Glutamatergic neuron (in vitro differentiated cells): ENCODE data around the gene UPK1B. TPM values are rescaled to one million over a fixed set of nuclear protein-coding genes. Genes with fewer than 3 reads are reported as not detected.
"Not testable (repeated sequence)": the region's sequence is repeated elsewhere in the genome, so short reads cannot be mapped to it uniquely, and the experiment has no call there.

Experiments used
- DNase-seq: peaks from one replicate; pipeline ENCODE4 v3.0.0; 2022
- H3K27ac Mint-ChIP-seq: one replicate; pipeline ENCODE4 v1.8.0; 2020; ENCODE audit warnings: mild to moderate bottlenecking, mixed read lengths, inconsistent platforms; ENCODE audit not compliant: unreplicated experiment
- H3K27me3 Mint-ChIP-seq: one replicate; pipeline ENCODE4 v1.8.0; 2020; ENCODE audit warnings: mild to moderate bottlenecking, moderate library complexity, mixed read lengths, inconsistent platforms; ENCODE audit not compliant: unreplicated experiment
- H3K36me3 Mint-ChIP-seq: one replicate; pipeline ENCODE4 v1.8.0; 2020; ENCODE audit warnings: mild to moderate bottlenecking, mixed read lengths, inconsistent platforms; ENCODE audit not compliant: unreplicated experiment
- H3K4me1 Mint-ChIP-seq: one replicate; pipeline ENCODE4 v1.8.0; 2020; ENCODE audit warnings: mild to moderate bottlenecking, low read depth, mixed read lengths, inconsistent platforms; ENCODE audit not compliant: unreplicated experiment
- H3K4me3 Mint-ChIP-seq: one replicate; pipeline ENCODE4 v1.8.0; 2020; ENCODE audit warnings: mild to moderate bottlenecking, mixed read lengths, inconsistent platforms; ENCODE audit not compliant: unreplicated experiment
- H3K9me3 Mint-ChIP-seq: one replicate; pipeline ENCODE4 v1.8.0; 2020; ENCODE audit warnings: mild to moderate bottlenecking, moderate library complexity, mixed read lengths, inconsistent platforms; ENCODE audit not compliant: unreplicated experiment
- total RNA-seq: library from RNA; stranded (reverse); fragmentation: NEBNext Ultra II Directional; extraction: Animal tissue kit (Norgen Biotek cat#: 25700); gene quantifications from one replicate; pipeline ENCODE4 v1.2.1, GENCODE V29; 2021; ENCODE audit not compliant: unreplicated experiment
- TF ChIP-seq, protein P1 (sequence below): fragments of 200-600 bp; sonication (generic); IDR thresholded peaks from one replicate; pipeline ENCODE4 v1.5.0; 2021; ENCODE audit not compliant: partially characterized antibody, unreplicated experiment

The UPK1B gene
- total RNA-seq, 1 donor from 2014 or later, result not detected

DNA sequence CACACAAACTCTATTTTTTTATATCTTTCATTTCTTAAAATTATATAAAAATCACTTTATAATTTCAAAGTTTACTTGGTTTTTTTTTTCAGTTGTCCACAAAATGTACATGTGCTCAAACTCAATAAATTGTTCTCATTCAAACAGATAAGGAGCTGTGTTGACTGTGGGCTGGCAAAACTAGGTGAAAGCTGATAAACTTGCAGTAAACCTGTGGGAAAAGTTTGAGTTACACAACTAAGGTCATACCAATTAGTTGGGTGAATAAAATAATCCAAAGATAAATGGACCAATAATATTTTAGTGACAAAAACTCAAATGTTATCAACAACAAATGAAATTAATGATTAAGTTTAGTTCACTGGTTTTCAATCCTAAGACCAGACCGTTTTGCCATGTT lies 12.6 kb upstream of the UPK1B start:
- TF ChIP-seq, protein P1, sequence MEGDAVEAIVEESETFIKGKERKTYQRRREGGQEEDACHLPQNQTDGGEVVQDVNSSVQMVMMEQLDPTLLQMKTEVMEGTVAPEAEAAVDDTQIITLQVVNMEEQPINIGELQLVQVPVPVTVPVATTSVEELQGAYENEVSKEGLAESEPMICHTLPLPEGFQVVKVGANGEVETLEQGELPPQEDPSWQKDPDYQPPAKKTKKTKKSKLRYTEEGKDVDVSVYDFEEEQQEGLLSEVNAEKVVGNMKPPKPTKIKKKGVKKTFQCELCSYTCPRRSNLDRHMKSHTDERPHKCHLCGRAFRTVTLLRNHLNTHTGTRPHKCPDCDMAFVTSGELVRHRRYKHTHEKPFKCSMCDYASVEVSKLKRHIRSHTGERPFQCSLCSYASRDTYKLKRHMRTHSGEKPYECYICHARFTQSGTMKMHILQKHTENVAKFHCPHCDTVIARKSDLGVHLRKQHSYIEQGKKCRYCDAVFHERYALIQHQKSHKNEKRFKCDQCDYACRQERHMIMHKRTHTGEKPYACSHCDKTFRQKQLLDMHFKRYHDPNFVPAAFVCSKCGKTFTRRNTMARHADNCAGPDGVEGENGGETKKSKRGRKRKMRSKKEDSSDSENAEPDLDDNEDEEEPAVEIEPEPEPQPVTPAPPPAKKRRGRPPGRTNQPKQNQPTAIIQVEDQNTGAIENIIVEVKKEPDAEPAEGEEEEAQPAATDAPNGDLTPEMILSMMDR, result no peak
- no peaks in the 10 kb centered on the region for H3K27me3 Mint-ChIP-seq
- no peaks in the 10 kb centered on the region for H3K9me3 Mint-ChIP-seq
- H3K4me3 Mint-ChIP-seq, result no peak overlapping the region
- peaks cover 18% of the 10 kb centered on the region for H3K36me3 Mint-ChIP-seq
- H3K27ac Mint-ChIP-seq, result no peak overlapping the region
- no peaks in the 10 kb centered on the region for H3K4me1 Mint-ChIP-seq
- no peak for DNase-seq

DNA sequence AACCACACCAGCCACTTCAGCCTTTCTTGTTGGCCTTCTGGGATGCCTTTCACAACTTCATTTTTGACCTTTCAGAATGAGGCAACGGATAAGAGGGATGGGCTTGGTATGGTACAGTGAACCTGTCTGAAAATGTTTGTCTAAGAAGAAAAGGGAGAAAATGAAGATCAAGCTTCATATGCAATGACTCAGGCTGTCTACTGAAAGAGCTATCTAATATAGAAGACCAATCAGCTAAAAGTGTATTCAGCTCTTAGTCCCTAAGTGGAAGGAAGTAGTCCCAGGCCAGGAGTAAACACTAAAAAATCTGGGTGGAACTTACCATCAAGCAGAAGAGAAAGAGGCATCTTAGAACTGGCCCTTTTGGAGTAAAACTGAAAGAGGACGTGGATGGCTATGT lies 12.2 kb upstream of the UPK1B start:
- H3K4me1 Mint-ChIP-seq, result no peaks in the 10 kb centered on the region
- no peak overlapping the region for H3K27ac Mint-ChIP-seq
- H3K27me3 Mint-ChIP-seq, result no peaks in the 10 kb centered on the region
- no peak for DNase-seq
- TF ChIP-seq, protein P1, result no peak
- H3K9me3 Mint-ChIP-seq, result no peaks in the 10 kb centered on the region
- no peak overlapping the region for H3K4me3 Mint-ChIP-seq
- H3K36me3 Mint-ChIP-seq, result peaks cover 18% of the 10 kb centered on the region

DNA sequence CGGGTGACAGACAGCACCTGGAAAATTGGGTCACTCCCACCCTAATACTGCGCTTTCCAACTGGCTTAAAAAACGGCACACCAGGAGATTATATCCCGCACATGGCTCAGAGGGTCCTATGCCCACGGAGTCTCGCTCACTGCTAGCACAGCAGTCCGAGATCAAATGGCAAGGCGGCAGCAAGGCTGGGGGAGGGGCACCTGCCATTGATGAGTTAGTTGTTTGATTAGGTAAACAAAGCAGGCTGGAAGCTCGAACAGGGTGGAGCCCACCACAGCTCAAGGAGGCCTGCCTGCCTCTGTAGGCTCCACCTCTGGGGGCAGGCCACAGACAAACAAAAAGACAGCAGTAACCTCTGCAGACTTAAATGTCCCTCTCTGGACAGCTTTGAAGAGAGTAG lies 8.7 kb upstream of the UPK1B start:
- H3K9me3 Mint-ChIP-seq, H3K4me1 Mint-ChIP-seq, DNase-seq, H3K4me3 Mint-ChIP-seq, H3K27ac Mint-ChIP-seq, H3K27me3 Mint-ChIP-seq: not testable (repeated sequence)
- H3K36me3 Mint-ChIP-seq, result peaks cover 18% of the 10 kb centered on the region

DNA sequence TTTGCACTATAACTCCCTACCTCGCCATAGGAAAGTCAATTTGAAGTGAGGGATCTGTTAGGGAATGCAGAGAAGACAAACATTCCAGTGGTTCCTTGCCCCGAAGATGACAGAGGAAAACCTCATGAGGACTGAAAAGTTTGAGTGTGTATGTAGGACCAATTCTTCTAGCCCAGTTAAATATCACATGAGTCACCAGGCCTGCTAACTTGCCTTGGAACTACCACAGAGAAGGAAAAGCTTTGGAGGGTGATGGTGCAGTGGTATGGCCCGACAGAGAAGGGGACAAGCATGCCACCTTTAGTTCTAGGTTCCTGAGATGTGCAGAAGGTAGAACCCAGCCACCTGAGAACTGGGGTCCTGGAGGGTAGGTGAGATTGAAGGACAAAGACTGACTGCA lies 2.6 kb upstream of the UPK1B start:
- no peak for DNase-seq
- Mint-ChIP-seq H3K27me3 (peaks cover 5% of the 10 kb centered on the region), H3K27ac (no peak overlapping the region), H3K36me3 (peaks cover under 1% of the 10 kb centered on the region), H3K4me3 (no peak overlapping the region), H3K4me1 (no peaks in the 10 kb centered on the region), H3K9me3 (no peaks in the 10 kb centered on the region)
- TF ChIP-seq, protein P1, result no peak

DNA sequence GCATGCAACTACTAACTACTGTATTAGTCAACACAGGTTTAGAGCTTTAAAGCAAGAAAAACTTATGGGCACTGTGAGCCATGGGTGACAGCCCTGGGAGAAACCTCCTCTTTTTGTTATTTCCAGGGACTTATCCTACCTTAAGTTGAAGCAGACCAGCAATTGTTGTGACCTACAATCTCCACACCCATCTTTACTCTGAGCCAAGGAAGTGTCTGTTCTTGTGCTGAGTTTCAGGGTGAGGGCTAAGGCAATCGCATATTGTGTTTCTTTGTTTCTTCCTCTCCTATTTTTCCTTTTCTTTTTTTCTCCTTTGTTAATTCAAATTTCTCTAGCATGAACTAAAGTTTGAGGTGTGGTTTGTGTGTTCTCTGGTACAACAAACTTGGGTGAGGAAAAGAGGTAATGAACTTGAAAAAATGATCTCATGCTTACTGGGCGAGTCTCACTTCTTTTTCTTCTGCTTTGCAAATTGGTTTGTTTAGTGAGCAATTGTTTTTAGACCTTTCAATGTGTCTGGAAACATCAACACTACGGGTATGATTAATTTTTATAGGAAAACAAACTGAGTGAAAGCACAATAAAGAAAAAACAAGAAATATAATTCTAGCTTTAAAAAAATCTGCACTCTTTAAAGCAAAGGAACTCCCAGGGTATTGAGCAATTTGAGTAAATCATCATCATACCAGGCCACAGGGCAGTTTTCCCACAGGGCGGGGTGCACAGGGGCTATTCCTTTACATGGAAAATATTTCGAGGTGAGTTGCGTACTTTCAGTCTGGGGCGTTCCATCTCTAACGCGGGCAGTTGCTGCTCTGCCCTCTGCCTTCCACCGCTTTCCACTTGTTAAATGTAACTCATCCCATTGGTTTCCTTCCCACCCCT lies 2.7 kb downstream of the UPK1B start:
- no peaks in the 10 kb centered on the region for H3K9me3 Mint-ChIP-seq
- H3K27me3 Mint-ChIP-seq, result peaks cover 5% of the 10 kb centered on the region
- H3K4me3 Mint-ChIP-seq, result no peak overlapping the region
- no peaks in the 10 kb centered on the region for H3K36me3 Mint-ChIP-seq
- DNase-seq, result no peak
- H3K27ac Mint-ChIP-seq, result no peak overlapping the region
- TF ChIP-seq, protein P1, result no peak
- H3K4me1 Mint-ChIP-seq, result no peaks in the 10 kb centered on the region
